GM03348 (cell line): ENCODE measurements around the gene ZFYVE28.
"Not testable (repeated sequence)": the region's sequence is repeated elsewhere in the genome, so short reads cannot be mapped to it uniquely, and the experiment has no call there.

ENCODE experiments used
- DNase-seq: peaks from one replicate; pipeline ENCODE4 v3.0.0; 2012; ENCODE audit warnings: low spot score

Gene ZFYVE28

DNA sequence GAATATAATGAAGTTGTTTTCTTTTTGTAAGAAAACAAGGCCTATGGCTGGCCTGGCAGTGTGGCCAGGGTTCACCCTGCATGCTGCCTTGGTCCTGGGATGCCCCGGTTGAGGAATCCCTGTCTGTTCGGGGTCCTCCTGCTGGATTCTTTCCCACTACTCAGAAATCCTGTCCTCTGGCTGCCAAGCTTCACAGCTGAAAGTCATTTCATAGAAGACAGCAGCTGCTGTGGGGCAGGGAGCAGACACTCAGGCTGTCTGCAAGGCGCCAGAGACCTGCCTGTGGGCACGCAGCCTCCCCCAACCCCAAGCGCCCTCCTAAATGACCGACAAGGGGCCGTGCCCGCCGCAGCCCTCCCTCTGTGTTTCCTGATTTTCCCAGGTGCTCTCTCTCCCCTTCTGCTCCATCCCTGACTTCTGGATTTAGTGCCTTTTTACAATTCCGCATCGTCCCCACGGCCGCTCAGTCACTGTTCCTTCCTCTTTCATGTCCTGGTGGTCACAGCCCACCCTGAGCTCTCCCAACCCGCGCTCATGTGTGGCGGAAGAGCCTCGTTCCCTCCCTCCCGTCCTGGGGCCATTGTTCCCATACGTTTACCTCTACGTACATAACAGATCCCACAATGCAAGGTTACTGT is 27.5 kb downstream of the ZFYVE28 start:
- no peak for DNase-seq

DNA sequence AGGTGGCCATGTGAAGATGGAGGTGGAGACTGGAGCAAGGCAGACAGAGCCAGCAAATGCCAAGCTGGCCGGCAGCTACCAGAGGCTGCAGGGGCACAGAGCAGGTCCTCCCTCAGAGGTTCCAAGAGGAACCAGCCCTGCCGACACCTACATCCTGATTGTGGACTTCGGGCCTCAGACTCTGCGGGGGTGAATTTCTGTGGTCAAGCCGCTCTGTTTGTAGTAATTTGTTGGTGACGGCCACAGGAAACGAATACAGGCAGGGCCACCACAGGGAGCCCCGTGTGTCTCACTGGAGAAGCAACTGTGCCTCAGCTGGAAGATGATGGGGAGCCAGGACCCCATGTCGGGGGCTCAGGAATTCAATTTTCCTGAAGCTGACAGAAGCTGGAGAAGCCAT is 28.3 kb downstream of the ZFYVE28 start:
- no peak for DNase-seq

DNA sequence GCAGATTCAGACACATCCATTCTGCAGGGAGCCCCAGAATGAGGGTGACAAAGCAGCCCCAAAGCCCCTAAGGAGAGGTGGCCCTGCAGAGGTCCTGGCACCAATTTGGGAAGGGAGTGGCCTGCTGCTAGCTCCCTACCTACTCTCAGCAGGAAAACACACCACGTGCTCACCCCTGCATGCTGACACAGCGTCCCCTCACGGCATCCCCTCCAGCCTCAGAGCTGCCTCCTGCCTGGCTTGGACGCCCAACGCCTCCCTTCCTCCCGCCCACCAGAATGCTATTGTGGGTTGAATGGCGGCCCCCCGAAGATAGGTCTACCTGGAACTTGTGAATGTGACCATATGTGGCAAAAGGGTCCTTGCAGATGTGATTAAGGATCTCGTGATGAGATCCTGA is 28.8 kb downstream of the ZFYVE28 start:
- no peak for DNase-seq

DNA sequence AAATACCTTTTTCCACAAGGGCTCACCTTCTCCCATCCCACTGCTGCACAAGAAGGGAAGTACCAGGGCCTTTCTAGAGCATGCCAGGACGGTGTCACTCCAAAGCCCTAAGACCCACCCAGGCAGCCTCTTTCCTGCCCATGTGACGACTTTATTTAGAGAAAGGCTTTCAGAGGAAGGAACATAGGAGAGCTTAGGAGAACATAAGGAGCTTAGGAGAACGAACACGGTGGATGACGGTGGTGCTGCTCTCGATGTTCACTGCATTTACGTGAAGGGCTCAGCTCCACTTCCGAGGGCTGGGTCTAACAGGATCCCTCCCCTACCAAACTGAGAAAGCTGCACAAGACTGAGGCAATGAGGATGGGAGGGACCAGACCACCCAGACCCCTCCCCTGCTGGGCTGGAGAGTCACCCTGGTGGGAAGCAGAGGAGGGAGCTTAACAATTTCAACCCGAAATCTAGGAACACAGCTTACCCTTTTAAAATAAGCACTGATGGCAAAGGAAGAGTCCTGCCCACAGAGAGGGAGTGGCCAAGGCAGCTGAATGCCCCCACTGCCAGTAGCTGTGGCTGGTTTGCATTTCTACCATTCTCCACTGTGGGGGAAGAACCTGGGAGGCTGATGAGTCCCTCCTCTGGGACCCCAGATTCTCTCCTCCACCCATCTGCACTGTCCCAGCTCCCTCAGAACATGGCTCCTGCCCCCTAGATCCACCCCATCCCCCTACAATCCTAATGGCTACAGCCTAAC is 29.8 kb downstream of the ZFYVE28 start:
- DNase-seq, result peak; percentile 33

DNA sequence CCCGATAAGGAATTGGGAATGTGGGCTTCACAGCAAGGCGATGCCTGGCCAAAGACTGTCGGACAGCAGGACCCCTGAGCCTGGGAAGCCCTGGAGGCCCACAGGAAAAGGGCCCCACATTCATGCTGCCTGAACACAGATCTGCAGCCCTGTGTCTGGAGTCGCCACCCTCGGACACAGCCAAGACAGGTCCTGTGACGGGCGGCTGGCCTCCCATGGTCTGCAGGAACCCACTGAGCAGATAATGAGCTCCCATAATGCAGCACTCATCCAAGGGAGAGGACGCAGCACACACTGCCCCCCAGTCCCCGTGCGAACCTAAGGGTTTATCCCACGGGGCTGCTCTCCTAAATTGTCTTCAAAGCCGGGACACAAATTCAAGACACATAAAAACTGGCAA is 30.6 kb downstream of the ZFYVE28 start:
- no peak for DNase-seq

DNA sequence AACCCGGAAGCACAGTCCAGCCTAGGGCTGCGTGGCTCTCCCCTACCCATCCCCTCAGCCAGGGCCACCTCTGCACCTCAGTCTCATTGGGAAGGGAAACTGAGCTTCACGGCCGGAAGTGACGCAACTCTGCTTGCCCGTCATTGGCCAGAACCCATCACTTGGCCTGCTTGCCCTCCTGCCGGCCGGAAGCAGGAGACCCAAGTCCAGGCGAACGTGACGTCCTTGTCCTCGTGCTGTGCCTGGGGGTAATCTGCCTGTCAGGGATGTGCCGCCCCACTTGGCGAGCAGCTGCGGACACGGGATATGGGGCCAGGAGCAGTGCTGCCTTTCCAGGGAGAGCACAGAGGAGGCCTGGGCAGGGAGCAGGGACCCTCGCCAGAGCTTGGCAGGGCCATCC is 31.2 kb downstream of the ZFYVE28 start:
- no peak for DNase-seq

DNA sequence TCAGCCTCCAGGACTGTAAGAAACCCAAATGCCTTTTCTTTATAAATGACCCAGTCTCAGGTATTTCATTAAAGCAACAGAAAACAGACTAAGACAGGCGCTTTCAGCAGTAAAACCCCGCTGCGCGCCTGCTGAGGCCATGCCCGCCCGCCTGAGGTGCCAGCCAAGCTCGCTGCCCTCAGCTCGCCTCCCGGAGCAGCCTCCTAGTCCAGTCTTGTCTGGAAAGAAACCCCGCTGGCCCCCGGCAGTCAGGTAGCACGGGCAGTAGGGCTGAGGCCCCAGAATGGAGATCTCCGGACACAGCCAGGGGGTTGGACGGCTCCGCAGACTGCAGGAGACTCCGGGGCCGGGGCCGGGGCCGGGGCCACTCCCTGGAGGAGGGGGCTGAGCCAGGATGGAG is 31.7 kb downstream of the ZFYVE28 start:
- DNase-seq, result no peak

DNA sequence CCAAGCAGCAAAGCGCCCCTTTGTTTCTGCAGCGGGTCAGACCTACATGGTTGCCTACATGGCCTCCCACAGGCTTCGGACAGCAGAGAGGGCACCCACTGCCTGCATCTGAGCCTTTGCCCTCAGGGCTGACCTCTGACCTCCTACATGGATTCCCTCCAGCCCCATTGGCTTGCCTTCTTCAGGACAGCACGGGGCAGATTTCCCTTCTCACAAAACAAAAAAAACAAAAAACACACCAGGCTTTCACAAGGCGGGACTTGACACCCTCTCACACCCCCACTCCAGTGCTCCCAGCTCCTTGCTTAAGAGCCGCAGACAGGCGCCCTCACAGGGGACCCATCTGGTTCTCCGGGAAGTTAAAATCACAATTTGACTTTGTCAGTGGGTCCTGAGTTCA is 32.9 kb downstream of the ZFYVE28 start:
- DNase-seq, result no peak

DNA sequence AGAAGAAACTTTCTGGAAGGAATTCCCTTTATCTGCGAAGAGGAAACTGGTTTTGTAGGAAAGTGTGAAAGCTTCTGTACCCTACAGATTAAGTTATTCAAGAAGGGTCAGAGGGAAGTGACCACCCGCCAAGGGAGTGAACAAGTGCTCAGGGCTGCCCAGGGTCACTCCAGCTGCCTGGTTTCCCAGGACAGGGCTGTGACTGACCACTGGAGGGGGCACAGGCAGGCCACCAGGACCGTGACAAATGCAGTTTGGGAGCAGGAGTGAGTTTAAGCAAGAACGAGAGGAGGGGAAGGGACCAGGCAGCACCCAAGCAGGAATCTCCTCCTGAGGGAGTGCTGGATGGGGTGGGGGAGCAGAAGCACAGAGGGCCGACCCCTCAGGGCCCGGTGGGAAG is 34.2 kb downstream of the ZFYVE28 start:
- DNase-seq, result no peak

DNA sequence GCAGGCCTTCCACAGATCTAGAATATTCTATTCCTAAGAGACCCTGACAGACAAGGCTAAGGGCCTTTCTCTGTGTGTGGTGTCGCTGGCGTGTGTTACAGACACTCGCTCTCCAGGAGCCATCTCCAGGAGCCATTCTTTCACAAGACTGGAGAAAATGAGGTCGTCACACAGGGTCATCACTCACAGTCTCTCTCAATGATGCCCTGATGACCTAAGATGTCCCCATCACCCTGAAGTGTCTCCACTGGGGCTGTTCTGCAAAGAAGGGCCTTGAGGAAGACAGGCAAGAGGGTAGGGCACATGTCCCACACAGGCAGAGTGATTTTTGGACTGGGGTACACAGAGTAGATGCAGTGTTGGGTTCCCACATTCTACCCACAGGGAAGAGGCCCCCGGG is 34.7 kb downstream of the ZFYVE28 start:
- DNase-seq, result no peak

DNA sequence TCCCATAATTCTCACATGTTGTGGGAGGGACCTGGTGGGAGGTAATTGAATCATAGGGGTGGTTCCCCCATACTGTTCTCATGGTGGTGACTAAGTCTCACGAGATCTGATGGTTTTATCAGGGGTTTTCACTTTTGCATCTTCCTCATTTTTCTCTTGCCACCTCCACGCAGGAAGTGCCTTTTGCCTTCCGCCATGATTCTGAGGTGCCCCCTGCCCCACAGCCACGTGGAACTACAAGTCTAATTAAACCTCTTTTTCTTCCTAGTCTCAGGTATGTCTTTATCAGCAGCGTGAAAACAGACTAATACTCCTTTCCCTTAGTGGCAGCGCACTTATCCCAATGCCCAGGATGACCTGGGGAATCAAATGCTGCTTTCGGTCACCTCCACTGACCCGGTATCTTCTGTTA is 35.2 kb downstream of the ZFYVE28 start:
- DNase-seq, result not testable (repeated sequence)

DNA sequence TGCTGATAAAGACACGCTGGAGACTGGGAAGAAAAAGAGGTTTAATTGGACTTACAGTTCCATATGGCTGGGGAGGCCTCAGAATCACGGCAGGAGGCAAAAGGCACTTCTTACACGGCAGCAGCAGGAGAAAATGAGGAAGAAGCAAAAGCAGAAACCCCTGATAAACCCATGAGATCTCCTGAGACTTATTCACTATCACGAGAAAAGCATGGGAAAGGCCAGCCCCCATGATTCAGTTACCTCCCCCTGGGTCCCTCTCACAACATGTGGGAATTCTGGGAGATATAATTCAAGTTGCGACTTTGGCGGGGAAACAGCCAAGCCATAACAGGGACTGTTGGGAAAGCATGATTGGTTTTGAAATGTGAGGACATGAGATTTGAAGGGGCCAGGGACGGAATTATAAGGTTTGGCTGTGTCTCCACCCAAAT is 35.7 kb downstream of the ZFYVE28 start:
- DNase-seq, result not testable (repeated sequence)

DNA sequence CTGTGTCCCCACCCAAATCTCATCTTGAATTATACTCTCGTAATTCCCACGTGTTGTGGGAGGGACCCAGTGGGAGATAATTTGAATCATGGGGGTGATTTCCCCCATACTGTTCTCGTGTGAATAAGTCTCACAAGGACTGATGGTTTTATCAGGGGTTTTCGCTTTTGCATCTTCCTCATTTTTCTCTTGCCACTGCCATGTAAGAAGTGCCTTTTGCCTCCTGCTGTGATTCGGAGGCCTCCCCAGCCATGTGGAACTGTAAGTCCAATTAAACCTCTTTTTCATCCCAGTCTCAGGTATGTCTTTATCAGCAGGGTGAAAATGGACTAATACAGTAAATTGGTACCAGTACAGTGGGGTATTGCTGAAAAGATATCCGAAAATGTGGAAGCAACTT is 37.9 kb downstream of the ZFYVE28 start:
- DNase-seq, result not testable (repeated sequence)

DNA sequence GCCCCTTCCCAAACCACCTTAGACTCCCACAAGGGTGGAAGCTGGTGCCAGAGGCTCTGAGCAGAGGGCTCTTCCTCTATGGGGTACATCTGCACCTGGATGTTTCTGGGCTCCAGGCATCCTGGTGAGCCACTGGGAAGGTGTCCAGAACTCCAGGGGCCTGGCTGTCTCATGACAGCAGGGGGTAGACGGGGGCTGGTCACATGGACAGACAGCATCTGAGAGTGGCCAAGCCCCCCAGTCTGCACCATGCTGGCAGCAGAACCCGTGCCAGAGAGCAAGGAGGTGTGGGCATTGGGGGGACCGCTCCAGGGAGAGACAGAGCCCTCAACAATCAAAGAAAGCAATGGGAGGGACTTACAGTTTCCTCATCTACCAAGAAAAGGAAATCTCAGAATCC is 39.5 kb downstream of the ZFYVE28 start:
- DNase-seq, result no peak

DNA sequence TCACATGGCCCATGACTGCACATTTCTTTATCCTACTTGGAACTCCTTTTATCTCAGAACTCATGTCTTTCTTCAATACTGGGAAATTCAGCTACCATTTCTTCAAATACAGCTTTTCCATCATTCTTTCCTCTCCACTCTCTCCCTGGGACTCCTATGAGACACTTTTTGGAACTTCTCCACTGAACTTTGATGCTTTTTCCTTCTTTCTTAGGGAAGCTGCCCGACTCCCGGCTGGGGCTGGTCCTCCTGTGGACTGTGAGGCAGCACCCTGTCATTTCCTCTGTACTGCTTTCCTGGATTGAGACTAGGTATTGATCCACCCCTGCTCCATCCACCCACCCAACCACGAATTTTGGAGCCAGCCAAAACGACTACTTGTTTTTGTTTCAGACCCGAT is 40.0 kb downstream of the ZFYVE28 start:
- DNase-seq, result peak; percentile 43

DNA sequence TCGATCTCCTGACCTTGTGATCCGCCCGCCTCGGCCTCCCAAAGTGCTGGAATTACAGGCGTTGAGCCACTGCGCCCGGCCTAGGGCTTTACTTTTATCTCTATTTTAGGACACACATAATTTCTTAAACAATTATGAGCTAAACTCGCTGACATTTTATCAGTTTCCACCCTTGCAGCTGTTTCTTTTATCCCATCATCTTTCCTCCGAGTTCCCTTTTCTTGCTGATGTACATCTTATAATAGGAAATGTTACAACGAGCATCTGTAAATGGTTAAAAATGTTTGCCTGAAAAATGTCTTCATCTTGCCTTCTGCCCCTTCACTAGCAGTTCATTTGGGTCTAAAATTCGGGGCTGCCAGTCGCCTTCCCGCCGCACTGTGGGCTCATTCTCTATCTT is 41.2 kb downstream of the ZFYVE28 start:
- DNase-seq, result no peak

DNA sequence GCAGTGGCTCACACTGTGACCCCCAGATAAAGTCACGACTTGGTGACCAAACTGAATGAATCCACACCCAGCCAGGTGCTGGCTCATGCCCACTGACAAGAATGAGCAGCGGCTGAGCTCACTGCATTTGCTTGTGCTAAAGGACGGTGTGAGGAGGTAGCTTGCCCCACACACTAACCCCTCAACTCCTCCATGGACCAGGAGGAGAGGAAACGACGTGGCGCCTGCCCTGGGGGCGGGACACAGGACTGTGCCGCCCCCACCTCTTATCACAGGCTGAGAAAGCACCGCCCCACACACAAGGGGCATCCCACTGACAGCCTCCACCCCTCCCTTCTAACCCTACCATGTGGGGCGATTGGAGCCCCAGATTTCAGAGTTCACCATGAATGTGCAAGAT is 43.0 kb downstream of the ZFYVE28 start:
- DNase-seq, result no peak

DNA sequence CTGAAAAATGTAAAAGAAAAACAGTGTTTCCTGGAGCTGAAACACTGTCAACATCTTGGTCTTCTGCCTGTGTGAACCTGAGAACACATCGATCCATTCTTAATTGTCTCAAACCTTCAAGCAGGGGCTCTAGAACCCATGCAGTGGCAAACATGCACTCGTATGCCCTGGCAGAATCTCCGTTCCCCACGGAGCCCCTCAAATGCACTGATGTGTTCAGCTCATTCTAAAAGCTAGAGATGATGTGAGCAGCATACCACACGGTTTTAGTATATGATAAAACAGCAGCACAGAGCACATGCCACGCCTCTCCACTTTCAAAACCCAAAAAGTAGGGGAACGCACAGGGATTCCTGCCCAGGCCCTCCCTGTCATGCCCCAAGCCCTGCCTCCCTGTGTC is 44.9 kb downstream of the ZFYVE28 start:
- no peak for DNase-seq

DNA sequence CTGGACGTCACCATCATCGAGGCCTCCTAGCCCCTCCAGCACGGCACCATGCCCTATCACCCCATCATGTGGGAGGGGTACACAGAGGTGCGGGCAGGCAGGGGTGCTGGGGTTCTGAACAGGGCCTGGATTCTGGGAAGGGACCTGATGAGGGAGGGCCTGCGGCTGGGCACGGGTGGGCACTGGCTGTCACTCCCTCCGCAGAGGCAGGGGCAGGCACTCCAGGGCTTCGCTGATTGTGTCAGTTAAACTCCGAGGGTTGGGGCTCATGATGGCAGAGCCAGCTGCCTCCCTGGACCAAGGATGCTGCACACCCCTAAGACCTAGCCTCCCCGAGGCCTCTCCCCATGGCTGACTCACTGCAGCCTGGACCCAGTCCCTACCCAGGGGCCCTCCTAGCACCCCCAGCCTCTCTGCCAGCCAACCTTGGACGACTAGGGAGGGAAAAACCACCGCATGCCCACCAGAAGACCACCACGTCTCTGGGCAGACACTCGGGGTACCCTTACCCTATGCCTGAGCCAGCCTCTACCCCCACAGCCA is 45.9 kb downstream of the ZFYVE28 start:
- DNase-seq, result no peak

DNA sequence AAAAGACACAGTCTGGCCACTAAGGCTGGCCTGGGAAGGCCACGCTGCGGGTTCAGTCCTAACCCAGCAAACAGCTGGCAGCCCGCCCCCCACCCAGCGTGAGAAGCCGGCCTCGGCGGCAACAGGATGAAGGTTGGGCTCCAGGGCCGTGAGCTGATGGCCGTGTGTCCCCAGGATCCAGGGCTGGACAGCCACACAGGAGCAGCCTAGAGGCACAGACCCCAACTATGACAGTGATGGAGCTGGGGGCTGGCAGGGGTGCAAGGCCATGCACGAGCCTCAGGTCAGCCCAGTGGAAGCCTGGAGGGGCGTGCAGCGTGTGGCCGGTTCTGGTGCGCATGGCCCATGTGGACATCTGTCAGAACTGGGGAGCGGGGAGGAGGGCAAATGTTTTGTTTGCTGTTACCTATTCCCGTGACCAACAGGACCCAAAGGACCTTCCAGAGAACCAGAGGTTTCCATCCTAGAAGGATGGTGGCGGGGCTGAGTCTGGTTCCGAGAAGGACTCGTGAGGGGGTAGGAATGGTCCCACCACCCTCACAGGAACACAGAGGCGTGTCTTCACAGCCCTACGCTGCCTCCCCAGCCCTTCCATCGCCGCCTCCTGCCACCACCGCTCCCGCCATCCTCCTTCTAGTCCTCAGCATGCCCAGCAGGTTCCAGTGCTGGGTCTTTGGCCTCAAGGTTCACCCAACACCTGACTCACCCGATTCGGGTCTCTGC is 46.5 kb downstream of the ZFYVE28 start:
- DNase-seq, result no peak

DNA sequence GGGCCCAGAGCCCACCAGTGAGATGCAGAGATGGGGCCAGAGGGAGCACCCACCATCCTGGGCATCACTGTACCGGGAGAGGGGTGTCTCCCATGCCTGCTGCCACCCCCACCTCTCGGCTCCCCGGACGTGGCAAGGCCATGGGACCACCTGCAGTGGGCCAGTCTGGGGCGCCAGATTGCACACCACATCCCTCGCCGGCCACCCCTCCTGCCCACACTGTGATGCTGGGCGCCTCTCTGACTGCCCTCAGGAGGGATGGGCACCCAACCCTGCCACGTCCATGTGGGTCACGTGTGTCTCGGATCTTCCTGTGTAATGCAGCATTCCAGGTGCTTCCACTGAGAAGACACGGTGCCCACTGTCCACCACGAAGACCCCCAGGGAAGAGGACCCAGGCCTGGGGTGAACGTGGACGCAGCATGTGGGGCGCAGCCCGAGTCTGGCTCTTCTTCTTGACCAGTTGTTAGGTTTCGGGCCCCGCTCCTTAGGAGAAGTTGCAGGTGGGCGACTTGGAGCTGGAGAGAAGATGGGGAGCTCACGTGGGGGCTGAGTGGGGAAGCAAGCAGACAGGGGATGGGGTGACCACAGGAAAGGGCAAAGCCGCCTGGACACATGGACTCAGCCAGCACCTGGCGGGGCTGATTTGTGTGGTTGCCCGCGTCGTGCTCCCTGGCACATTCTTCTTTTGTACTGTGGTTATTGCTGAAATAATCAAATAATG is 47.7 kb downstream of the ZFYVE28 start:
- DNase-seq, result no peak

DNA sequence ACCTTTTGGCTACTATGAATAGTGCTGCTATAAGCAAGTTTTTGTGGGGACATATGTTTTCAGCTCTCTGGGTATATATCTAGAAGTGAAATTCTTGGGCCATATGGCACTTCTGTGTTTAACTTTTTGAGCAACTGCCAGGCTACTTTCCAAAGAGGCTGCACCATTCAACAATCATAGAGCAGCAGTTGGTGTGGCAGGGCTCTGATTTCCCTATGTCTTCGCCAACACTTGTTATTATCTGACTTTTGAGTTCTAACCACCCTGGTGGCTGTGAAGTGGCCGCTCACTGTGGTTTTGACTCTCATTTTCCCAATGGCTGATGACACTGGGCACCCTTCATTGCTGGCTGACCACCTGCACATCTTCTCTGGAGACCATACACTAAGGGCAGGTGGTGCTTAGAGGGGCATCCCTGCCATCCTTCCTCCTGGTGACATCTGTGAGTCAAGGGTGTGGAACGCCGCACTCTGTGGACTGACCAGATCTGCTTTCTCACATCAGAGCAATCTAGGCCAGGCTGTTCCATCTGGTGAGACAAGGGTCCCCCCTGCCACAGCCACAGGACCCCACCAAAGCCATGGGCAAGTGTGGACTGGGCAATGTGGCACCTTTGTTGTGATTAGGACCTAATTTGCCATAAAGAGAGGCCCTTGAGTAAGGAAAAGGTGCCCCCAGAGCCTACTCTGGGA is 49.6 kb downstream of the ZFYVE28 start:
- DNase-seq, result no peak
